LHCN-M2 (cell line): Measurements from ENCODE around the gene RNF41. TPM values are rescaled to one million over a fixed set of nuclear protein-coding genes. Genes with fewer than 3 reads are reported as not detected.
A peak's percentile ranks its signal among the peaks of the same experiment; 100 is the strongest.

Experiments
- DNase-seq: peaks from one replicate; pipeline ENCODE4 v3.0.0-alpha.2; 2012; ENCODE audit warnings: low read depth
- total RNA-seq: library from RNA; depleted of rRNA; stranded (reverse); fragments of >200 nt; gene quantifications from 2 replicates; pipeline ENCODE4 v1.2.3, GENCODE V29; 2014

The RNF41 gene
- total RNA-seq, 1 experiment from 2014 or later = 52.8 TPM

GRCh38 chr12:56213878-56214277 is 7.8 kb downstream of the RNF41 start:
- no peak for DNase-seq

DNA sequence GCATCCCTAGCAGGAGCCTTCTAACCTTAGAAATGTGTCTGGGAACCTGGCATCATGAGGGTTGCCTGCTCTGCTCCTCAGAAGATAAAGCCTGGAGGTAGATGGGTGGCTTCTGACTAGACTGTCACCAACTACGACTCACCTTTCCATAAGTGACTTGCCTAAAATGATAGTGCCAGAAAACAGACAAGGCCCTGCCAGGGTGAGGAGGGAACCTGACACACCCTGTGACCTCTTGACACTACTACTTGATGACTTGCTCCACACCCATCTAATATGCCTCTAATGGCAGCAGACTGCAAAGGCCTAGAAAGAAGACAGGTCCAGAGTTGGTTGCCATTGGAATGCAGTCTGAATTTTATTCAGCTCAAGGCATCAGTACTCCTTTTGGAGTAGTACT is 9.4 kb downstream of the RNF41 start:
- no peak for DNase-seq

- DNase-seq = no peak
Observed at GRCh38 chr12:56208006-56208405, 13.7 kb downstream of the RNF41 start.

DNA sequence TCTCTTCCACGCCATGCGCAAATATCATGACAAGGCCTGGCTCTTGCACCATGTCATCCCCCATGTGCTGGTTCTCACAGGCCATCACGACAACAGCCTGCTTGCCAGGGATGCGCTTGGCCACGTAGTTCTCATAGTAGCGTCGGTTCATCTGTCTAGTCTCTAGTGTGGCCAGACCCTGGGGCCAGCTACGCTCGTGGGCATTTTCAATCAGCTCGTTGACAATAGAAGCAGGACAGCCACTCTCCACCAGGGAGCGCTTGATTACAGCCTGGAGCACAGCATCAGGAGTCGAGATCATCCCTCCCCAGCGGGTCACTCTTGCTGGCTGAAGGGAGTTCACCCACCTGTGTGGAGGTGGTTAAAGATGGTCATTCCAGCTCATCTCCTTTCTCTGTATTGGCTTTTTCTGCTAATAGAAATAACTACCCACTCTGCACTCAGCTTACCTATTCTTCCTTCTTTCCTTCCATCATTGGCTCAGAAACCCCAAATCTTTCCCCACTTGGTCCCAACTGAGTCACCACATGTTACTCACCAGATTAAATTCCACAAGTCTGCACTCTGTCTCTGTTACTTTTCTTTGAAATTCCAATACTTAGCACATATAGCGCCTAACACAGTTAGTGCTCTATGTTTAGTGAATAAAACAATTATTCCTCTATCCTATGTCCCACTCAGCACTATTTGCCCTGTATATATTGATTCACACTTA is 15.1 kb downstream of the RNF41 start:
- peak; percentile 47 for DNase-seq

- DNase-seq = no peak
Observed at GRCh38 chr12:56205445-56205844, 16.3 kb downstream of the RNF41 start.

DNA sequence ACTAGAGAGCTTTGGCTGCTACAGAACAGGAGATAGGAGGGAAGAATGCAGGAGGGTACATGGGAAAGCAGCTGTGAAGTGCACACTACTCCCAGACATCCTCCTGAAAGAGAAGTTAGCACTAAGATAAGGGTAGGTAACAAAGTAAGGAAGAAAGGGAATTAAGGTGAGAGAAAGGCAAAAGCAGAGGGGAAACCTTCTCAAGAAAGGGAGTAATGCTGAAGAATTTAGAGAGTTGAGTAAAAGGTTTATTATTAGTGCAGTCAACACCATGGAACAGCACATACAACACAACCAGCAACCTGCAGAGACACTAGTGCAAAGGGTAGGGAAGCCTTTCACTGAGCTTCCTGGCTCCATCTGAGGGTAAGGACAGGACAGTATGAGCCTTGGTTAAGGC is 17.4 kb downstream of the RNF41 start:
- DNase-seq = no peak

- DNase-seq = no peak
Observed at GRCh38 chr12:56202838-56203237, 18.9 kb downstream of the RNF41 start.

GRCh38 chr12:56202366-56202765 is 19.4 kb downstream of the RNF41 start:
- DNase-seq = no peak

- no peak for DNase-seq
Observed at GRCh38 chr12:56198836-56199235, 22.9 kb downstream of the RNF41 start.

DNA sequence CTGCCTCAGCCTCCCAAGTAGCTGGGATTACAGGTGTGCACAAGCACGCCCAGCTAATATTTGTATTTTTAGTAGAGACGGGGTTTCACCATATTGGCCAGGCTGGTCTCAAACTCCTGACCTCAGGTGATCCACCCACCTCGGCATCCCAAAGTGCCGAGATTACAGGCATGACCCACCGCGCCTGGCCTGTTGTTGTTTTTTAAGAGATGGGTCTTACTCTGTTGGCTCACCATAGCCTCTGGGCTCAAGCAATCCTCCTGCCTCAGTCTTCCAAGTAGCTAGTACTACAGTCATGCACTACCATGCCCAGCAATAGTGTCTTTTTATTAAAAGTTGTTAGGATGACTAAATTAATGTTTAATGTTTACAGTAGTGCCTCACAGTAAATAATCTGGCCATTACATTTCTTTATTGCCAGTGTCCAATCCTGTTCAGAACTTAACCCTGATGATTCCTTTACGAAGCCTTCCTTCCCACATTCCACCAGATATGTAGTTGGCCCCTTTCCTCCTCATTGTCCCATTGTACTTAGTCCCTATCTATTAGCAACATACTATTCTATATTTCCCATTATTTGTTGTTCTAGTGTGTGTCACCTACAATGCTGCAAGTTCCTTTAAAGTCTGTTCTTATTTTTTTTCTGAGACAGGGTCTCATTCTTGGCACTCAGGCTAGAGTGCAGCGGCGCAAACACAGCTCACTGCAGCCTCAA is 23.6 kb downstream of the RNF41 start:
- no peak for DNase-seq

DNA sequence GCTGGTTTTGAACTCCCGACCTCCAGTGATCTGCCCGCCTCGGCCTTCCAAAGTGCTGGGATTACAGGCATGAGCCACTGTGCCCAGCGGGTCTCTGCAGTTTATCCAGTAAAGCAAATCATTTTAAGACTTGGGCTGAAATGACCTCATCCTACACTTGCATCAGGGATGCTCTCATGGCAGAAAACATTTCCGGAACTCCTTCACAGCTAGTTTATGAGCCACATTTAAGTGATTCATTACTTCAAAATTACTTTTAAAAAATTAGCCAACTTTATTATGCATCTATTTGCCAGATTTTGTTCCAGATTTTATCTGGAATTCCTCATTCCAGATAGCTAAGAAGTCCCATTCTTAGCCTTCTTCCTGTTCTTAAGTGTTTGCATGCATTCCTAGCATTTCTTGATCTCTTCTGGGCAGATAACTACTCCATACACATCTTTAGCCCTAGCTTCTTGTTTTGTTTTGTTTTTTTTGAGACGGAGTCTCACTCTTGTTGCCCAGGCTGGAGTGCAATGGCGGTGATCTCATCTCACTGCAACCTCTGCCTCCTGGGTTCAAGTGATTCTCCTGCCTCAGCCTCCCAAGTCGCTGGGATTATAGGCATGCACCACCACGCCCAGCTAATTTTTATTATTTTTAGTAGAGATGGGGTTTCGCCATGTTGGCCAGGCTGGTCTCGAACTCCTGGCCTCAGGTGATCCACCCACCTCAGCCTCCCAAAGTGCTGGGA is 24.7 kb downstream of the RNF41 start:
- DNase-seq = peak; percentile 73

GRCh38 chr12:56193025-56193578 is 28.6 kb downstream of the RNF41 start:
- peak; percentile 83 for DNase-seq

DNA sequence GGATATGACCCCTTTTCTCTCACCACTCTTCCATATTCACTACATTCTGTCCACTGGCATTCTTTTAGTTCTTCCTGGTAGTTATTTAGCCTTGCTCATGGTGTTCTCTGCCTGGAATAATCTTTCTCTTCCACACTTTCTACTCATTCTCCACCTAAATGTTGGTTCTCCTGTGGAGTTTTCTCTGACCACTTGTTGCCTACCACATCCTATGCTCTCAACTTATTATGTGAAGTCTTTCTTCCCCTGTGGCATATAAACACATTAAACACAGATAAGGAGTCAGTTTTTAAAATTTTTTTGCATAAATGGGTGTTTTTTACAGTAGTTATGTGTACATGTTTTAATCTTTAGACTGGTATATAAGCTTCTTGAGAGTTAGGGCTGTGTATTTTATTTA is 29.1 kb downstream of the RNF41 start:
- DNase-seq = no peak

- no peak for DNase-seq
Observed at GRCh38 chr12:56190695-56191155, 31.0 kb downstream of the RNF41 start.

DNA sequence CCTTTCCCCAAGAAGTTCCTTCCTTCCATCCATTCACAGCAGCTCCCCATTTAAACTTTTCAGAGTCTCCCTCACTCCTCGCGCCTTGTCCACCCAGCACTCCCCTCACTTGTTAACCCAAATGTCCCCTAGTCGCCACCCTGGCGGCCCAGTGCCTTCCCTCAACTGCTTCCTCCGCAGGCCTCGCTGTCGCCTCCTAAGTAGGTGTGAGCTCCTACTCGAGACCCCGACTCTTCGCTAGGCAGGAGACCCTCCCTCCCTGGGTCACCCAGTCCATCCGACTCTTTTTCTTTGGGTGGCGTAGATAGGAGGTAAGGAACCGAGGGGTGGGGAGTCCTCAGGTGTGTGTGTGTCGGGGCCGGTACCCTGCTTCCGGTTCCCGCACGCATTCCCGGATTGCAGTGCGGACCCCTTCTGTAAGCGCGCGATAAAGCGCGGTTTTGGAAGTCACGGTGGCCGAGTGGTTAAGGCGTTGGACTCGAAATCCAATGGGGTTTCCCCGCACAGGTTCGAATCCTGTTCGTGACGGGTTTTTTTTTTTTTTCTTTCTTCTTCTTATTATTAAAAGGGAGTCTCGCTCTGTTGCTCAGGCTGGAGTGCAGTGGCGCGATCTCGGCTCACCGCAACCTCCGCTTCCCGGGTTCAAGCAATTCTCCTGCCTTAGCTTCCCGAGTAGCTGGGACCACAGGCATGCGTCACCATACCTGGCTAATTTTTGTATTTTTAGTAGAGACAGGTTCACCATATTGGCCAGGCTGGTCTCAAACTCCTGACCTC is 31.6 kb downstream of the RNF41 start:
- DNase-seq = peak; percentile 86

- peak; percentile 77 for DNase-seq
Observed at GRCh38 chr12:56189099-56189917, 32.4 kb downstream of the RNF41 start, which contains the start of gene SMARCC2. Gene SMARCC2, minus strand, starts transcription at chr12:56189483. Its CDS starts 22 bp downstream, at chr12:56189461.

GRCh38 chr12:56188778-56189098 is 33.0 kb downstream of the RNF41 start:
- no peak for DNase-seq

- no peak for DNase-seq
Observed at GRCh38 chr12:56188131-56188777, 33.5 kb downstream of the RNF41 start.

DNA sequence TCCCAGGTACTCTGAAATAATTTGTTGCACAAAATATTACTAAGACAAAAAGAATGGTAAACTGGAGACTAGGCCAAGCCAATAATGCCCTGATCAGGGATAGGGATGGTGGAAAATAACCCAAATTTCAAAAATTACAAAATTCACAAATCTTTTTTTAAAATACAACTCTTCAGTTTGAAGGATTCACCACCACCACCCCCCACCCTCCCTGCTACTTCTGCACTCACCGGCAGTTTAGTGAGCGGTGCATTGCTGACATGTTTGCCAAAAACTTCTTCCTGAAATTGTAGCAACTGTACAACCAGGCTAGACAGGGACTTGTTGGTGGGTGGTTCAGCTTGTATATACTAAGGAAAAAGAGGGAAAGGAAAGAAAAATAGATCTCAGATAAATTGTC is 34.8 kb downstream of the RNF41 start:
- DNase-seq = no peak

GRCh38 chr12:56178347-56178746 is 43.4 kb downstream of the RNF41 start:
- no peak for DNase-seq
